Thyroid gland (tissue), 4 donors: ENCODE results near the gene PRDM4. TPM values are rescaled to one million over a fixed set of nuclear protein-coding genes. Genes with fewer than 3 reads are reported as not detected.

Source experiments
- DNase-seq, 2 donors: peaks; one replicate each; pipeline ENCODE4 v3.0.0-alpha.2; 2019
- H3K27ac ChIP-seq, 3 donors: fragments of 200-600 bp; sonication (generic); 1 replicate in 2 of 3; 2 replicates in 1 of 3; pipeline ENCODE4 v1.5.1; 2016 to 2019; ENCODE audit warnings: mild to moderate bottlenecking in 1 of 3, moderate library complexity in 1 of 3
- H3K27me3 ChIP-seq: fragments of 200-600 bp; sonication (generic); one replicate; pipeline ENCODE4 v1.5.1; 2019
- H3K36me3 ChIP-seq, 2 donors: fragments of 200-600 bp; sonication (generic); one replicate each; pipeline ENCODE4 v1.5.1; 2016 to 2019
- H3K4me1 ChIP-seq, 2 donors: fragments of 200-600 bp; sonication (generic); one replicate each; pipeline ENCODE4 v1.5.1; 2017 to 2019
- H3K4me3 ChIP-seq, 3 donors: fragments of 200-600 bp; sonication (generic); replicated peaks in 1 of 3; 1 replicate in 2 of 3; 2 replicates in 1 of 3; pipeline ENCODE4 v1.5.1; 2016; ENCODE audit warnings: mild to moderate bottlenecking in 1 of 3
- H3K9me3 ChIP-seq: fragments of 200-600 bp; sonication (generic); one replicate; pipeline ENCODE4 v1.5.1; 2017
- CTCF ChIP-seq, 6 experiments: fragments of 200-600 bp in 3 of 6; fragments of 450-650 bp in 3 of 6; sonication (generic) in 3 of 6; IDR thresholded peaks; one replicate each; pipeline ENCODE4 v1.5.1; 2016 to 2019; ENCODE audit warnings: antibody characterized with exemption in 6 of 6, mild to moderate bottlenecking in 2 of 6, inconsistent platforms in 1 of 6, moderate library complexity in 1 of 6
- POLR2A ChIP-seq, 2 donors: fragments of 450-650 bp; IDR thresholded peaks; one replicate each; pipeline ENCODE4 v1.6.1; 2017; ENCODE audit warnings: antibody characterized with exemption in 2 of 2, mild to moderate bottlenecking in 2 of 2, moderate library complexity in 1 of 2
- WGBS, 2 donors: methylation state at CpG; one replicate each; pipeline ENCODE4 v1.1.5; 2017; 5-methylcytosine and 5-hydroxymethylcytosine counted together
- intact Hi-C: fragments of 100-400 bp; cut with DNase I; formaldehyde crosslinking; loops from one replicate; pipeline ENCODE4 v1.15.1; 2023
- total RNA-seq, 4 donors: library from RNA; depleted of rRNA; stranded (reverse); fragments of >200 nt; gene quantifications; one replicate each; pipeline ENCODE4 v1.2.3, GENCODE V29; 2016

The PRDM4 gene
- total RNA-seq, 4 donors from 2014 or later = 23.7 to 38.7 (median 25.1) TPM

GRCh38 chr12:107736914-107737313 is 24.0 kb downstream of the PRDM4 start:
- intact Hi-C loops = no loop called here

GRCh38 chr12:107735763-107736162 is 25.2 kb downstream of the PRDM4 start:
- Histone ChIP-seq H3K4me1 (no peaks in the 10 kb centered on the region), H3K9me3 (no peaks in the 10 kb centered on the region), H3K27me3 (no peaks in the 10 kb centered on the region), H3K27ac (no peak overlapping the region), H3K4me3 (no peak overlapping the region), H3K36me3 (peaks cover 45 to 65% of the 10 kb centered on the region in 2 donors)
- DNase-seq = no peak
- intact Hi-C loops = no loop called here
- WGBS, 2 donors = 90 to 97% methylated on average over 2 of the region's 2 CpGs
- no peak for TF ChIP-seq POLR2A (IDR thresholded peaks at IDR 0.05)
- no peak for TF ChIP-seq CTCF (IDR thresholded peaks at IDR 0.05)

More at GRCh38 chr12:107736914-107737313, 24.0 kb downstream of the PRDM4 start:
- Histone ChIP-seq H3K36me3 (peaks cover 56 to 75% of the 10 kb centered on the region in 2 donors), H3K9me3 (no peaks in the 10 kb centered on the region), H3K4me3 (no peak overlapping the region), H3K27me3 (no peaks in the 10 kb centered on the region), H3K27ac (no peak overlapping the region), H3K4me1 (no peaks in the 10 kb centered on the region)
- no peak for DNase-seq
- no peak for TF ChIP-seq CTCF (IDR thresholded peaks at IDR 0.05)
- no peak for TF ChIP-seq POLR2A (IDR thresholded peaks at IDR 0.05)
- 86 to 93% methylated on average over 4 of the region's 4 CpGs for WGBS, 2 donors

- Histone ChIP-seq H3K4me3 (no peak overlapping the region), H3K36me3 (peaks cover 31 to 49% of the 10 kb centered on the region in 2 donors), H3K9me3 (no peaks in the 10 kb centered on the region), H3K4me1 (no peaks in the 10 kb centered on the region), H3K27me3 (no peaks in the 10 kb centered on the region), H3K27ac (no peak overlapping the region)
- intact Hi-C loops = no loop called here
- WGBS, 2 donors = 91% methylated on average over 5 of the region's 5 CpGs
- no peak for DNase-seq
- TF ChIP-seq POLR2A (IDR thresholded peaks at IDR 0.05) (no peak), CTCF (IDR thresholded peaks at IDR 0.05) (no peak)
Observed at GRCh38 chr12:107734139-107734538, 26.8 kb downstream of the PRDM4 start.

GRCh38 chr12:107732365-107732764 is 28.6 kb downstream of the PRDM4 start:
- DNase-seq = no peak
- no peaks in the 10 kb centered on the region for H3K27me3 ChIP-seq
- intact Hi-C loops = no loop called here
- H3K27ac ChIP-seq = no peak overlapping the region
- no peaks in the 10 kb centered on the region for H3K9me3 ChIP-seq
- H3K36me3 ChIP-seq = peaks cover 16 to 31% of the 10 kb centered on the region in 2 donors
- 75 to 86% methylated on average over 3 of the region's 3 CpGs for WGBS, 2 donors
- no peak for TF ChIP-seq CTCF (IDR thresholded peaks at IDR 0.05)
- TF ChIP-seq POLR2A (IDR thresholded peaks at IDR 0.05) = no peak
- no peak overlapping the region for H3K4me3 ChIP-seq
- H3K4me1 ChIP-seq = no peaks in the 10 kb centered on the region

- H3K27ac ChIP-seq = no peak overlapping the region
- 85 to 93% methylated on average over 4 of the region's 4 CpGs for WGBS, 2 donors
- no peaks in the 10 kb centered on the region for H3K9me3 ChIP-seq
- DNase-seq = no peak
- TF ChIP-seq POLR2A (IDR thresholded peaks at IDR 0.05) = no peak
- no peak for TF ChIP-seq CTCF (IDR thresholded peaks at IDR 0.05)
- intact Hi-C loops = no loop called here
- H3K27me3 ChIP-seq = no peaks in the 10 kb centered on the region
- H3K36me3 ChIP-seq = peaks cover 12 to 24% of the 10 kb centered on the region in 2 donors
- H3K4me1 ChIP-seq = no peaks in the 10 kb centered on the region
- H3K4me3 ChIP-seq = no peak overlapping the region
Observed at GRCh38 chr12:107731366-107731765, 29.6 kb downstream of the PRDM4 start.
